ENCODE data around the gene NNT.

Gene NNT

GRCh38 chr5:43603344-43604217 lies 601 bp downstream of the NNT start:
- TF ChIP-seq FOXP2 (optimal IDR thresholded peaks at IDR 0.05; ENCODE audit: borderline replicate concordance, extremely low read depth, extremely low read length, insufficient read depth): no peak

- TF ChIP-seq REST (IDR thresholded peaks at IDR 0.05; ENCODE audit: insufficient read depth in 1 of 2, low read depth in 2 of 2, low read length in 2 of 2): no peak
- TF ChIP-seq FOXP2 (optimal IDR thresholded peaks at IDR 0.05; ENCODE audit: borderline replicate concordance, extremely low read depth, extremely low read length, insufficient read depth): no peak
- no peak for TF ChIP-seq POLR2AphosphoS5 (IDR thresholded peaks at IDR 0.05; ENCODE audit: low read depth, low read length)
- no peak for TF ChIP-seq TAF1 (IDR thresholded peaks at IDR 0.05; ENCODE audit: borderline replicate concordance, insufficient read depth, low read length)
- TF ChIP-seq SIN3A (IDR thresholded peaks at IDR 0.05; ENCODE audit: borderline replicate concordance, insufficient read depth, low read length): no peak
Measured at GRCh38 chr5:43604699-43605098, 1.7 kb downstream of the NNT start.

DNA sequence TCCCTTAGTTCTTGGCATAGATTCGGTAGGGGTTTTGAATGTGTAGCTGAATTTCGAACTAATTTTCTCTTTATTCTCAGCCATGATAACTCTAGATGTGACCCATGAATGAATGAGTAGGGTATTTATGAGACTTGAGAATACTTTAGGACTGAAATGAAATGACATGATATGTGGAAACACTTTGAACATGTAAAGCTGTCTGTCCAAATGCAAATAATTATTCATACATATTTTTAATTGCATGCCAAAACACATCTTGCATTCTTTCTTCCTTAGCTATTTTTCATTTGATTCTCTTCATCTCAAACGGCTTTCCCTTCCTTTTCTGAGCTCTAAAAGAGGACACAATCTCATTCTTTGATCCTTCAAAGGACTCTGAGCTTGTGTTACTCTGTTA lies 3.4 kb downstream of the NNT start:
- TF ChIP-seq SIN3A (IDR thresholded peaks at IDR 0.05; ENCODE audit: borderline replicate concordance, insufficient read depth, low read length) (no peak), POLR2AphosphoS5 (IDR thresholded peaks at IDR 0.05; ENCODE audit: low read depth, low read length) (no peak), REST (IDR thresholded peaks at IDR 0.05; ENCODE audit: insufficient read depth in 1 of 2, low read depth in 2 of 2, low read length in 2 of 2) (no peak), TAF1 (IDR thresholded peaks at IDR 0.05; ENCODE audit: borderline replicate concordance, insufficient read depth, low read length) (no peak), FOXP2 (optimal IDR thresholded peaks at IDR 0.05; ENCODE audit: borderline replicate concordance, extremely low read depth, extremely low read length, insufficient read depth) (no peak)

GRCh38 chr5:43608406-43608805 lies 5.4 kb downstream of the NNT start:
- TF ChIP-seq REST (IDR thresholded peaks at IDR 0.05; ENCODE audit: insufficient read depth in 1 of 2, low read depth in 2 of 2, low read length in 2 of 2): no peak
- TF ChIP-seq FOXP2 (optimal IDR thresholded peaks at IDR 0.05; ENCODE audit: borderline replicate concordance, extremely low read depth, extremely low read length, insufficient read depth): no peak
- no peak for TF ChIP-seq SIN3A (IDR thresholded peaks at IDR 0.05; ENCODE audit: borderline replicate concordance, insufficient read depth, low read length)

GRCh38 chr5:43609752-43610151 lies 6.8 kb downstream of the NNT start:
- TF ChIP-seq POLR2AphosphoS5 (IDR thresholded peaks at IDR 0.05; ENCODE audit: low read depth, low read length) (no peak), TAF1 (IDR thresholded peaks at IDR 0.05; ENCODE audit: borderline replicate concordance, insufficient read depth, low read length) (no peak), REST (IDR thresholded peaks at IDR 0.05; ENCODE audit: insufficient read depth in 1 of 2, low read depth in 2 of 2, low read length in 2 of 2) (no peak), SIN3A (IDR thresholded peaks at IDR 0.05; ENCODE audit: borderline replicate concordance, insufficient read depth, low read length) (no peak)

All from PFSK-1 (cell line).